ENCODE results near the gene KDM4B. TPM values are rescaled to one million over a fixed set of nuclear protein-coding genes. Genes with fewer than 3 reads are reported as not detected.

KDM4B gene
- total RNA-seq, 1 experiment from 2014 or later: 43.7 TPM

DNA sequence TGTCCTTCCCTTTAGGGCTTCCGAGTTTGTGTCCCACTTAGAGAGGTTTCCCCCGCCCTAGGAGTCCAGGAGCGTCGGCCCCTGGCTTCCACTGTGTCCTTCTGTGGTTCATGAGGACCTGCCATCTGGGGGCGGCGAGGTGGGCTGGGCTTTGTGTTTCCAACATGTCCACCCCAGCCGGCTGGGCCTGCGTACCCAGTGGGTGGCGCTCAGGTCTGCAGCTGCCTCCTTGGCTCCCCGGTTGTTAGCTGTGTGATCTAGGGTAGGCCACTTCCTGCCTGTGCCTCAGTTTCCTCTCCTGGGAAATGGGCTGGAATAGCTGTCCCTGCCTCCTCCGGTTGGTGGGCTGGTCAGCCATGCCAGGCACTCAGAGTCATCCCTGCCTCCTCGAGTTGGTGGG, 28.4 kb downstream of the KDM4B start:
- Histone ChIP-seq H4K8ac (replicated peaks; ENCODE audit: insufficient read length, low read depth, low read length) (no peak overlapping the region), H4K20me1 (ENCODE audit: control insufficient read depth, insufficient read depth, insufficient read length) (no peaks in the 10 kb centered on the region), H3K27ac (ENCODE audit: insufficient read length, low read depth, low read length) (no peak overlapping the region), H3K4me2 (ENCODE audit: insufficient read depth, insufficient read length, low read length) (no peak overlapping the region), H2BK20ac (ENCODE audit: low read depth, low read length, poor library complexity, severe bottlenecking) (no peak overlapping the region), H2BK12ac (ENCODE audit: insufficient read length, low read depth, low read length) (no peak overlapping the region), H2AK5ac (ENCODE audit: insufficient read length, low read length) (no peak overlapping the region), H3T11ph (ENCODE audit: low read length) (no peak overlapping the region), H3K56ac (ENCODE audit: insufficient read length, low read depth, low read length) (no peak overlapping the region), H3K23me2 (ENCODE audit: insufficient read length, low read depth, low read length, poor library complexity, severe bottlenecking) (no peaks in the 10 kb centered on the region), H2BK15ac (ENCODE audit: low read depth, low read length) (no peak overlapping the region), H3K79me1 (ENCODE audit: insufficient read depth, low read depth, low read length, poor library complexity, severe bottlenecking) (no peaks in the 10 kb centered on the region), H3K4ac (ENCODE audit: low read depth, low read length) (no peak overlapping the region), H3K23ac (ENCODE audit: insufficient read length, low read depth, low read length) (no peak overlapping the region), H2BK120ac (ENCODE audit: low read depth, low read length, poor library complexity, severe bottlenecking) (no peak overlapping the region), H3K18ac (ENCODE audit: insufficient read length, low read depth, low read length) (no peak overlapping the region), H3K9me3 (ENCODE audit: control insufficient read depth, low read depth, low read length) (no peaks in the 10 kb centered on the region), H3K9ac (ENCODE audit: extremely low read depth, insufficient read length, low read length) (no peak overlapping the region), H4K5ac (ENCODE audit: insufficient read length, low read depth, low read length) (no peak overlapping the region), H3K27me3 (ENCODE audit: insufficient read depth, low read length) (no peaks in the 10 kb centered on the region), H3K4me1 (ENCODE audit: insufficient read depth, low read length) (no peaks in the 10 kb centered on the region), H2BK5ac (ENCODE audit: insufficient read length, low read length) (no peak overlapping the region), H2AFZ (ENCODE audit: low read length) (no peak overlapping the region), H3K14ac (ENCODE audit: insufficient read depth, low read length) (no peak overlapping the region; the same call in 1 of the 2 replicates), H4K91ac (ENCODE audit: insufficient read length, low read depth, low read length) (no peak overlapping the region), H3K79me2 (ENCODE audit: insufficient read depth, low read length) (0 out of 2 replicates have a peak, but pooled peaks cover 2% of the 10 kb centered on the region)
- Mint-ChIP-seq H3K4me1 (peaks cover 8 to 10% of the 10 kb centered on the region in 2 experiments), H3K27me3 (ENCODE audit: low read depth) (no peaks in the 10 kb centered on the region), H3K9me3 (no peaks in the 10 kb centered on the region; a peak in 1 of 5 replicates), H3K27ac (peak overlapping the region in 1 of 3 experiments; percentile 23; a peak in 1 of 7 replicates), H3K36me3 (ENCODE audit: insufficient read depth in 1 of 3, low read depth in 3 of 3) (peaks cover 0 to 9% (median 7%) of the 10 kb centered on the region in 3 experiments; a peak in 4 of 7 replicates), H3K4me3 (no peak overlapping the region)
- no peak for DNase-seq
- TF ChIP-seq, protein P1, sequence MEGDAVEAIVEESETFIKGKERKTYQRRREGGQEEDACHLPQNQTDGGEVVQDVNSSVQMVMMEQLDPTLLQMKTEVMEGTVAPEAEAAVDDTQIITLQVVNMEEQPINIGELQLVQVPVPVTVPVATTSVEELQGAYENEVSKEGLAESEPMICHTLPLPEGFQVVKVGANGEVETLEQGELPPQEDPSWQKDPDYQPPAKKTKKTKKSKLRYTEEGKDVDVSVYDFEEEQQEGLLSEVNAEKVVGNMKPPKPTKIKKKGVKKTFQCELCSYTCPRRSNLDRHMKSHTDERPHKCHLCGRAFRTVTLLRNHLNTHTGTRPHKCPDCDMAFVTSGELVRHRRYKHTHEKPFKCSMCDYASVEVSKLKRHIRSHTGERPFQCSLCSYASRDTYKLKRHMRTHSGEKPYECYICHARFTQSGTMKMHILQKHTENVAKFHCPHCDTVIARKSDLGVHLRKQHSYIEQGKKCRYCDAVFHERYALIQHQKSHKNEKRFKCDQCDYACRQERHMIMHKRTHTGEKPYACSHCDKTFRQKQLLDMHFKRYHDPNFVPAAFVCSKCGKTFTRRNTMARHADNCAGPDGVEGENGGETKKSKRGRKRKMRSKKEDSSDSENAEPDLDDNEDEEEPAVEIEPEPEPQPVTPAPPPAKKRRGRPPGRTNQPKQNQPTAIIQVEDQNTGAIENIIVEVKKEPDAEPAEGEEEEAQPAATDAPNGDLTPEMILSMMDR (conservative IDR thresholded peaks at IDR 0.05): no peak
- WGBS (ENCODE audit: extremely low coverage, insufficient read length, low lambda C conversion rate): no CpG with 5 or more reads among the region's 12 CpGs
